Activated CD8-positive, alpha-beta memory T cell treated with anti-CD3 and anti-CD28 coated beads for 4 hours (primary cell): ENCODE data around the gene BAIAP2.

ENCODE experiments used
- DNase-seq, 2 donors: peaks; one replicate each; pipeline ENCODE4 v3.0.0-alpha.2; 2020; ENCODE audit warnings: low read depth in 2 of 2

Gene BAIAP2

DNA sequence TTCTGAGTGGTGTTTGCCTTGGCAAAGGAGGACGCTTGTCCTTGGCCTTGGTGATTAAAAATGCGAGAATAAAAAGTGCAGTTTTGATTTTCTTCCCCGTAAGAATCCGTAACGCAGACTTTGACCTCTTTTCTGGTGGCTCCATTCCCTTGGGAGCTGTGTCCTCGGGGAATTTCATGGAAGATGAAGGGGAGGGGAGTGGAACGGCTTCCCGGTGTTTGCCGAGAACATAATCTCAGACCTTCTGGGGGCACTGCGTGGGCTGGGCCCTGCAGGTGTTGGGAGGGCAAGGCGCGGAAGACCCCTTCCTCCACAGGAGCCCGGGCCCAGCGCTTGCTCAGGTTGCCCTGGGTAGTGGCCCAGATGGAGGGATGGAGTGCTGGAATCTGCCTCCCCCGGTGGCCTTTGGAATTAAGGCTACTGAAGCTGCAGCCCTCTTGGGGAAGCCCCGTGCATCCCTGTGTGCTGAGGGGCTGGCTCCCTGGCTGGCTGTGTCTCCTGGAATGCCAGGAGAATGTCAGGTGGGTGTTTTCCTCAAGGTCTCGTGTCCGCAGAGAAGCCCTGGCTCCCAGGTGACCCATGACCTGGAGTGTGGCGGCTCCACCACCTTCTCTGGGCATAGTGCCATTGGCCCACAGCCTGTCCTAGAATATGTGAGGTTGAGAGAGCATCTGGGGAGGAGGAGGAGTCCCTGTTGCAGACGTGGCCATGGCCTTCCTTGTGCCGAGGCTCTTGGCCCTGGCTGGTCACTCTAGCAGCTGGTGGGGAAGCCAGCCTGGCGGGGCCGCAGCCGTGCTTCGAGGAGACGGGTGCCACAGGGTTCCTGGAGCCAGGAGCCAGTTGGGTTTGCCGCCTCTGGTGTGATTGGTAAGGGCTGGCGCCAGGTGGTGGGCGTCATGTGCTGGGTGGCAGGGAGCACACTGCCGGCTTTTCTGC lies 3.1 kb downstream of the BAIAP2 start:
- no peak for DNase-seq

DNA sequence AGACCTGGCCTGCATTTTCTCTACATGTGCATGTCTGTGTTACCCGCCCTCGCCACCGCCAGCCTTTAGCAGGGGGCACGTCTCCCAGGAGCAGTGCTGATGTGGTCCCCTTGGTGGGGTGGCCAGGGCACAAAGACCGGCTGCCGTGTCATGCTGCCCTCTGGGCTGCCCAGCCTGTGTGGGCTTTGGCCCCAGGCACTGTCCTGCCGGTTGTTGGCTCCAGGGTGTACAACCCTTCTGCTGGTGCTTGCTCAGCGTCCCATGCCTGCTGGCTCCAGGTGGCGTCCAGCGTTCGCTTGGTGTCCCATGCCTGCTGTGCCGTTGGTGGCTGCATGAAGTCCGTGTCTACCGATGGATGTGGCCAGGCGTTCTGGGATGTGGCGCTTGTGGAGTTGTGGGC lies 4.1 kb downstream of the BAIAP2 start:
- DNase-seq, result no peak

DNA sequence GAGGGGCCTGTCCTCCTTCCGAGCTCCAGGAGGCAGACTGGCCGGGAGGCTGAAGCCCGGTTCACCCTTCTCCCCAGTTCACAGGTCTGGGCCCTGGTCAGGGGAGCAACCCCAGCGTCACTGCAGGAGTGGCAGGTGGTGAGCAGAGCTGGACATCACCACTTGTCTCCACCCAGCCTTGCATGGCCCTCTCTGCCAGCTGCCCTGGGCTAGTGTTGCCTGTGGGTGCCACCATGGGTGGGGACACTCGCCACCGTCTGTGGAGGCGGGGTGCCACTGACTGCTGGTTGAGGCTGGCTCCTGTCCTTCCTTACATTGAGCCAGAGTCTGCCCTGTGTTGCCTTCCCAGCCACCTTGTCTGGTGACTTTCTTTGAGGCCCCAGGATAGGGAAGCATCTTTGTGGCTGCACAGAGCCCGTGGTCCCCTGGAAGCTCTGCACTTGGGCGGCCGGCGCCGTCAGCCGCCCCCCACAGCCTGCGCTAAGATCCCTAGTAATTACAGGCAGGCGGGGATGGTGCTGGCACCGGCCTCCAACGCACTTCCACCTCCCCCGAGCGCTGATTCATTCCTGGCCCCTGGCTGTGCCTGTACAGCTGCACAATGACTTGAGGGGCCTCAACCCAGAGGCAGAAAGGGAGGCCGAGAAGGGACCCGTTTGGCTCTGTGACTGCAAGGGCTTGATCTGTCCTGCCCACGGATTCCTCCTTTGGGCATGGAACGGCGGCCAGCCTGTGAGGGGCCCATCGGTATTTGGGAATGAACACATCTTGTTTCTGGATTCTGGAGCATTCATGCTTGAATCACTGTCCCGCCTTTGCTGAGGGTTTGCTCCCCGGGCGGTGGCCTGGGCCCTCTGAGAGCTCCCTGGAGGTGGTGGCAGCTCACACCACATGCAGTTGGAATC lies 5.2 kb downstream of the BAIAP2 start:
- no peak for DNase-seq

DNA sequence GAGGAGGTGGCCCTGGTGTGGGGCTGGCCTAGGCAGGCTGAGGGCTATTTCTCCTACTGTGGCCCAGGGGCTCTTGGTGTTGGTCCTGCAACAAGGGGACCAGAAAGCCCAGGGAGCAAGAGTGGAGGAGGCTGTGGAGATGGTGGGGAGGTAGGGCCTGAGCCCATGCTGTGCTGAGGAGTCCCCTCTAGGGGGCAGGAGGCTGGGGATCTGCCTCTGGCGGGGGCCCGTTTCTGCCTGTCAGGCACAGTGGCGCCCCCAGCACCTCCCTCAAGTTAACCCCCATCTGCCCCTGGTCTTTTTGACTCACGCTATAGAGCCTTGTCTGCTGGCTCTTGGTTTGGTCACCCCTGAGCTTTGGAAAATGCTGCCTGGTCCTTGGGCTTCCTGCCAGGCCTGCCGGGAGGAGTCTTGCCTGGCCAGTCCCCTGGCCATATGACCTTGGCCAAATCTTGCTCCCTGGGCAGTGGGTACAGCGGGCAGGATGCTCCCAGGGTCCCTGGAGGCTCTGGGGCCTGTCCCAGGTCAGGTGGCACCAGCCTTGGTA lies 5.9 kb downstream of the BAIAP2 start:
- DNase-seq, result no peak

DNA sequence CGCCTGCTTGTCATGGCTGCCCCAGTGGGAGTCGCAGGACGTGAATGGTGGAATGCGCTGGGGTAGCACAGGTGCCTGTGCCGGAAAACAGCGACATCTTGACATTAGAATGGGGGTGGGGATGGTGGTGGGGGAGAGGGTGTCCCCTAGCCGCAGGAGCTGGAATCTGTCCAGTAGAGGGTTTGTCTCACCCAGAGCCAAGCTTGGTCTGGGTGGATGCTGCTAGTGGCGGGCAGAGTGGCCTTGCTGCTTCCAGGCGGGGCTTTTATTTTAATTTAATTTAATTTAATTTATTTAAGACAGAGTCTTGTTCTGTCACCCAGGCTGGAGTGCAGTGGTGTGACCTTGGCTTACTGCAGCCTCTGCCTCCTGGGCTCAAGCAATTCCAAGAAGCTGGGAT lies 7.7 kb downstream of the BAIAP2 start:
- no peak for DNase-seq

DNA sequence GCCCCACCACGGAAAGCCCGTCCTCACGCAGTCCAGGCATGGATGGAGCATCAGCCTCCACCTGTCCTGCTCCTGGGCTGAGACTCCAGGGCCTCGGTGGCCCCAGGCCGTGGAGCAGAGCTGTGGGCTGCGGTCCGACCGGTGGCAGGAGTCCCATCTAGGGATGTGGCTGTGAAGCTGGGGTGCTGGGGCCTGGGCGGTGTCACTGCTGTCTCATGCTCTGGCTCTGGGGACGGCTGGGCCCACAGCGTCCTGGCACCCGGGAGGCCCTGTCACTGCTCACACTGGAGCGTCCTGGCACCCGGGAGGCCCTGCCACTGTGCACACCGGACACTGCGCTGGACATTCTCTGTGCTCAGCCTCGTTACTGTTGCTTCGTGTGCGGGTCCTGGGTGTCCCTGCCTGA lies 8.4 kb downstream of the BAIAP2 start:
- DNase-seq, result no peak

DNA sequence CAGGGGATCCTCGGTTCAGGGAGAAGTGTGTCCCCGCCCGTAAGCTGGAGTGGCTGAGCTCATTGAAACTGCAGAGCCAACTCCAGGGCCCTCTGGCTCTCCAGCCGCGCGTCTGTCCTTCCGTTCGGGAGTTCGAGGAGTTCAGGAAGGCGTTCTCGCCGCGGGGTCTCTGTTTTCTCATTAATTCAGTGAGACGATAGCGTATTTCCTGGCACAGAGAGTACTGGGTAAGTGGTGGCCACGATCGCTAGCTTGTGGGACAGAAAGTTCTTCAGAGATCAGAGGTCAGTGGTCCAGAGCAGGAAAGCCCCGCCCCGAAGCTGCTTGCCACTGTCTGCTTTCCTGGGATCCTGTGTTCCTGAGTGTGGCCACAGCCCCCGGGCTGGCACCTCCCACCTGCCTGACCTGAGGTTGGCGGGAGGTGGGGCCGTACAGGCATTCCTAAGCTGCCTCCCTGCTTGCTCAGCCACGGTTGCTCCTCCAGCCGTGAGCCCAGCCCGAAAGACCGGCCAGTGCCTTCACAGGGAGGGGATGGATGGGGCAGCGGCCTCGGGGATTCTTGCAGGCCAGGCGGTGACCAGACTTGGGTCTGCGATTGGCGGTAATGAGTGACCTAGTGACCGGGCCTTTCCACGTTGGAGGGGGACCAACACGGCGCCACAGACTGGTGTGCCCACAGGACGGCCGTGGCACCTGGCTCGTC lies 8.9 kb downstream of the BAIAP2 start:
- DNase-seq, result no peak

DNA sequence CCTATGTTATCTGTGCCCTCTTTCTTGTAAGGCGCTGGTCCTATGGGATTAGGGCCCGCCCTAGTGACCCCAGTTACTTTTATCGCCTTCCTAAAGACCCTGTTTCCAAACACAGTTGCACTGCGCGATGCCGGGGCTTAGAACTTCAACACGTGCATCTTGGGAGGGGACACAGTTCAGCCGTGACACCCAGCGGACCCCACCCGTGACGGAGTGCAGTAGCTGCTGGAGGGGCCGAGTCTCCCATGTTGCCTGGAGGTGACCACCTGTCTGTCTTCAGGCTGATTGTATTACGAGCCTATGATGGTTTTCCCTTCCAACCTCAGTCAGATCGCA lies 9.4 kb downstream of the BAIAP2 start:
- DNase-seq, result no peak

DNA sequence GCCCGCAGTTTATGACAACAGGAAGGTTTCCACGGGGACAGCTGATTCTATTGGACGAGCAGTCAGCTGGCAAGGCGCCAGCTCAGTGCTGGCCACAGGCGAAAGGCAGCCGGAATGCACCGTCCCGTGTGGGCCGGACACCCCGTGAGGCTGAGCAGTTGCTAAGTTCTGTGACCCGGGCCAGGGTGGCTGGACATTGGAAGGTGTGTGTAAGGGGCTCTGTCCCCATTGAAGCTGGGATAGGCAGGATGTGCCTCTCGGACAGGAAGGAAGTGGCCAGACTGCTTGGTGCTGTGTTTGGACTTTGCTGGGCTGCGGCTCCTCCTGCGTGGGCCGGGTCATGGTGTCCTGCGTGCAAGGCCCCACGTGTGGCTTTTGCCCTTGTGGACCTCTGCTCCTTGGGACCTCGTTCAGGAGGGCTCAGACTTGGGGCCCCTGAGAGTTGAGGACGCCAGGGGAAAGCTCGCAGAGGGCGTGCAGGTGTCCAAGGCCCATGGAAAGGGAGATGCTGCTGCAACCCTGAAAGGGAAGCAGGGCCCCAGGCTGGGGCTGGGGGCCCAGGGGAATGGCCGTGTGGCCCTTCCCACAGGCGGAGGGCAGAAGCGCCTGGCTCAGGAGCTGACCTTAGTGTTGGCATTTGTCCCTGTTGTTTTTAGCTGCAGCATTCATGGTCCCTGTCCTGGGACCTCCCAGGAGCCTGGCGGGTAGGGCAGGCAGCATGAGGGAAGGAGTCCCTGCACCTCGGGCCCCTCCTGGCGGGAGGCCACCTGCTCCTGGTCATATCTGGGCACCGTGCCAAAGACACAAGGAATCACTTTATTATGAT lies 10.0 kb downstream of the BAIAP2 start:
- no peak for DNase-seq

DNA sequence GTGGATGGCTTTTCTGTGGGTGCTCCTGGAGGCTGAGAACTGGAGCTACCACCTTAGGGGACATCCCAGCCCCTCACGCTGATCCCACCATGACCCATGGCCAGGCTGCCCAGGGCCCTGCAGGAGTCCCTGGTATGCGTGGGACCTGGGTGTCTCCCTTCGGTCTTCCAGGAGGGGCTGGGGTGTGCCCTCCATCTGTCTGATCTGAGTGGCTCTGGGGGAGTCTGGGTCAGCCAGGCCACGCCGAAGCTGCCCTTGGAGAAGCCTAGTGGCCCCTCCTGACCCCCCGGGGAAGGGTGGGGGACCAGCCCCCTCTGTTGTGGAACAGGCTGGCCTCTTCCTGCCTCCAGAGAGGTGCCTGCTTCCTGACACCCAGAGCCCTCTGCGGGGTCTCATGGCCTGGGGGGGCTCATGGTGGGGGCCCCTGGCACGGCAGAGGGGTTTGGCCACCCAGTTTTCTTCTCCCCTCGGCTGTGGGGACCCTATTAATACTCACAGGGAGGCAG lies 10.7 kb downstream of the BAIAP2 start:
- DNase-seq, result no peak

DNA sequence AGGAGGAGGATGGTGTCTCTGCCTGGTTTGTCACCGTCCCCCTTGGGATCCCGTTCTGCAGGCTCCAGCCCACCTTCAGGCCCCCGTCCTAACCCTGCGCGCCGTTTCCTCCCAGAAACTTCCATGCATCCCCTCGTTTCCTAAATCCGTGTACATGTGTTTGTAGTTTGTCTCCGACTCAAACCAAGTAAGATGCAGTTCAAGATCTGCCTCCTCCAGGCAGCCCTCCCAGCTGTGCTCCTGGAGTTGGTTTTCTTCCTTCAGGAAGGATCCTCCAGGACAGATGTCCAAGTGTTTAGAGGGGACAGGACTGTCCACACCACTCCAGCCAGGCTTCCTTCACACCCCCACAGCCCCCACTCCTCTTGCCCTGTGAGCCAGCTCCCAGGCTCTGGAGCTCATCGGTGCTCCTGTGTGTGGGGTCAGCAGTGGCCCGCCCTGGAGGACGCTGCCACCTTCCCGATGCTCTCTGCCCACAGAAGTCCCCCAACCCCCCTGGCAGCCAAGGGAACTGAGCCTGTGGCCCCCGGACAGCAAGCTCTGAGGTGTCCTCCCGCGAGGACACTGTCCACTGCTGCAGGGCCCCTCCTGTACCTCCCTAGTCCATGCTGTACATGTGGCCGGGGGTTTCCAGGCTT lies 11.3 kb downstream of the BAIAP2 start:
- DNase-seq, result no peak

DNA sequence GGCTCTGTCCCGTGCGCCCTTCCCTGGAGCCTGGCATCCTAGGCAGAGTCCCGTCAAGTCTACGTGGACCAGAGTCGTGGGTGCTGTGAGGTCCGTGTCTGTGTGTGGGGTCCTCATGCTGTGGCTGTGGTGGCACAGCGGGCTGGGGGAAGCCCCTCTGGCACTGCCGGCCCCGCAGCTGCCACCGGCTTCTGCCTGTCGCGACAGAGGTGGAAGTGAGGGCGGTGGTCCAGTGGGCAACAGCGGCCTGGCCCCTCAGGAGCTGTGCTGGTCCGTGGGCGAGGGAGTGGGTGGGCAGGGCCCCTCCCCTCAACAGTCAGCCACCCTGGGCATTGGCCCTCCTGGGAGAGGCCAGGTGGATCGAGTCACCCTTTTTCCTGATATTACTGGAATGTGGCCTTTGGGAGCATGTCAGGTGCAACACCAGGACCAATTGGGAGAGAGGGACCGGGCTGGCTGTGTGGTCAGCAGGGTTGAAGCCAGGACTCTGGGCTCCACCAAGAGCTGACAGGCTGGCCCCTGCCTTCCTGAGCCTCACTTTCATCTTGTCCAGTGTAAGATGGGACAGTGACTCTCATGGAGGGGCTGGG lies 11.9 kb downstream of the BAIAP2 start:
- DNase-seq, result no peak

DNA sequence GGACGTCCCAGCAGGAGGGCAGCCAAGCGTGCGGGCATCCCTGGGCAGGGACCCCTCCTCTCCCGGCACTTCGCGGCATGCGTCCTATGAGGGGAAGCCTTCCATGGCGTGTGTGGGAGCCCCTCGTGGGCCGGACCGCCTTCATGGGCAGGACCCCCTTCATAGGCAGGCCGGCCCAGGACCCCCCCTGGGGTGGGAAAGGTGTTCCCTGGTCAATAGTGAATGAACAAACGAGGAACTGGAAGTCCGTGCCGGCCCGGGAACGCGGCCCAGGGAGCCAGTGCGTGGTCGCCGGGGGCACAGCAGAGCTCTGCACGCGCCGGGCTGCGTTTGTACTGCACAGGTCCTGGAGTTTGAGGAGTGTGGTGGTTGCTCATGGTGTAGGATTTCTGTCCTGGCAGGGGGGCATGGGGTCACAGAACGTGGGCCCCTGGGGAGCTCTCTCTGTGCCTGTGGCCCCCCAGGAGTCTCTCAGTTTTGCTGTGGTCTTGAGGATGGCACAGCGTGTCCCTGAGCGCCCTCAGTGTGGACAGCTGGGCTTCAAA lies 13.9 kb downstream of the BAIAP2 start:
- no peak for DNase-seq

DNA sequence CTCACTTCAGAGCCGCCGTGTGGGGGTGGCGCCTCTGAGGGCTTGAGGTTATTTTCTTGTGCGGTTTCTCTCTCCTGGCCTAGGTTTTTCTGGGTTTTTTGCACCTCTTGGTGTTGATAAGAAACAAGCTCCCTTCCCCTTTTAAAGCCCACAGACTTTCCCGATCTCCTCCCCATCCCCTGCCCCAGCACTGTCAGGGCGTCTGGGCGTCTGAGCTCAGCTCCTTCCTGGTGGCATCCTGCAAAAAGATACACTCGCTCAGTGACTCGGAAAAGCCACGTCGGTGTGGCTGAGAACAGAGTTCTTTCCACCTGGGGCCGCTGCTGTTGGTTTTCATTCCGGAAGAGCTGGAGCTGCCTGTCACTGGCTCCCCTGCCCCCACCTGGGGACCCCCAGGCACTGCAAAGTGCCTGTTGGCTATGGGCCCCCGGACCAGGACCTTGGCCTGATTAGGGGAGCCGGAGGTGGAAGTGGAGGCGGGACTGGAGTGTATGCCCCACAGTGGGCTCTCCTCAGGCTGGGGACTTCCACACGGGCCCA lies 14.5 kb downstream of the BAIAP2 start:
- DNase-seq, result no peak

DNA sequence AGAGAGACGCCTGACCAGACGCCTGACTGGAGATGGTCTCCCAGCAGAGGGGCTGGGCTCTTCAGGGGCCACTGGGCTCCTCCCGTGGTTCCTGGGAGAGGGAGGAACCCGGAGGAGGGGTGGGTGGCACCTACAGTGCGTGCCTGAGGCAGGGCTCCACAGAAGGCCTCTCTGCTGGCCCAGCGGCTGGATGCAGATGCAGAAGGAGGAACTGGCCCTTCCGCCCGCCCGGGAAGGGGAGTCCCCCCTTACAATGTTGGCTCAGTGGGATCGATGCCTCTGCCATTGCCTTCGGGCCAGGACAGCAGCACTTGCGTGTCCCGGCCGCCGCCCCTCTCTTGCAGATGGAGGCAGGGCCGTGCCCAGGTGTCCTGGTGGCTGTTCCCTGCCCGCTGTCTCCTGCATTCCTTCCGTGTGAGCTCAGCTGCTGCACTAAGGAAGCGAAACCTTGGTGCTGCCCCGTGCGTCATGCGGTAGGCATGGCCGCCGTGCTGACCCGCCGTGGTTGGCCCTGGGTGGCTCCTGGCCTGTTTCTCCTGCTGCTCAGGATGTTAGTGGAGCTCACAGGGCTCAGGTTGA lies 15.1 kb downstream of the BAIAP2 start:
- no peak for DNase-seq

DNA sequence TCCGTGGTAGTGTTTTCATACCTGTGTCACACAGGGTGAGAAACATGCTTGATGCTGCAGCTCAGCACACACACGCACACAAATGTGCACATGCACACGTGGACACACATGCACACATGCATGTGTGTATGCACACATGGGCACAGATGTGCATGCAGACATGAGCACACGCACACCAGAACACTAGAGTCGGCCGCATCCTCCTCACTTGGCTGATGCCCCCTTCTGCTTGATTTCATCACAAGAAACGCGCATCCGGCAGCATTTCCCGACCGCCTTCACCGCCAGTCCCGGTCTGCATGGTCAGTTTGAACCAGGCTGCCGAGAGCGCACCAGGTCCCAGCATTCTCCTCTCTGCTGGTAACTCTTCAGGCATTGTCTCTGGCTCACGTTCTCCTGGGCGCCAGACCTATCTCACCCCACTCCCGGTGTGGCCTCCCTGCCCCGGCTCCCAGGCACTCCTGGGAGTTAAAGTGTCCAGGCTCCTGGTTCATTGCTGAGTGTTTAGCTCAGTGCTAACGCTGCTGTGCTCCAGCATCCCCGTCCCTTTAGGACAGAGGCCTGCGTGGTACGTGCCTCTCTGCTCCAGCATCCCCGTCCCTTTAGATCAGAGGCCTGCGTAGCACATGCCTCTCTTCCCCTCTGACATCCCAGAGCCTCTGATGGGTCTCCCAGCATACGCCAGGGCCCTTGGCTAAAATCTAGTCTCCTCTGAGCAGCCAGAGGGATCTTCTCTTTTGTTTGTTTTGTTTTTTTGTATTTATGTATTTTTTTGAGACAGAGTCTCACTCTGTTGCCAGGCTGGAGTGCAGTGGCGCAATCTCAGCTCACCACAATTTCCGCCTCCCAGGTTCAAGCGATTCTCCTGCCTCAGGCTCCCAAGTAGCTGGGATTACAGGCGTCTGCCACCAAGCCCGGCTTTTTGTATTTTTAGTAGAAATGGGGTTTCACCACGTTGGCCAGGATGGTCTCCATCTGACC lies 16.0 kb downstream of the BAIAP2 start:
- DNase-seq, result no peak

DNA sequence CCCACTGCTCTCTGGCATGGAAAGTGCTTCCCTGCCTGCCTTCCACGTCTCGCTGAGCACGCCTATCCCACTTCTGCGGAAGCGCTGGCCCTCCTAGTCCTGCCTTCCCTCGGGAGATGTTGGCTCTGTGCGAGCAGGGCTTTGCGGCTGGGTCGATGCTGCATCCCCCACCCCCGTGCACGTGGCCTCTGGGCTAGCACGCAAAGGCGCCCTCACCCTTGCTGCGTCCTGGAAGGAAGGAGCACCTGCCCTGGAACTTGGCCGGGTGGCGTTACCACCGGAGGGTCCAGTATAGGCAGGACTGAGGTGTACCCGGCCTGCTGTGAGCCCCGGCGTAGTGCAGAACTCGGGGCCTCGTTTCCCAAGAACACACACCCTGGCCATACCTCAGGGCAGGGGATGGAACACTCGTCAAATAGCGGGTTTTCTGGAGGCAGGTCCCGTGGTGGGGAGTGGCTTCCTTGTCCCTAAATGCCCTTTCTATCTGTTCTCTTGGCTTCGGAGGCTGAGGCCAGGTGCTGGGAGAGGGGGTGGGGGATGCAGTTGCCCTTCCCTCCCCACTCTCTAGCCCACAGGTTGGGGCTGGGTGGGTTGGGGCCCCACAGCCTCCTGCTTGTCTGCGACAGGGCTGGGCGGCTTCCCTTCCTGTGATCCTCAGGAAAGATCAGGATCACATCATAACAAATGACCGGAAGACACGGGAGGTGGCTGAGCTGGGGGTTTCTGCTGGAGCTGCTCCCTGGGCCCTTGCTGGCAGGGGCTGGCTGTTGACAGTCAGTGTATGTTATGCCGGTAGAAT lies 17.4 kb downstream of the BAIAP2 start:
- no peak for DNase-seq
